Right cardiac atrium (tissue), 5 donors: Measurements from ENCODE around the gene CCDC57. TPM values are rescaled to one million over a fixed set of nuclear protein-coding genes. Genes with fewer than 3 reads are reported as not detected.

Source experiments
- ATAC-seq, 2 donors: fragments of 200-7000 bp; cut with Tn5 transposase; one replicate each; pipeline versions ENCODE4 v1.8.0 to v1.9.1; 2020; ENCODE audit warnings: moderate library complexity in 2 of 2, mild to moderate bottlenecking in 1 of 2
- DNase-seq, 3 donors: peaks; one replicate each; pipeline ENCODE4 v3.0.0-alpha.2; 2020
- H3K27ac ChIP-seq: one replicate; pipeline ENCODE4 v1.5.1; 2013; ENCODE audit warnings: mild to moderate bottlenecking, low read length, control low read depth, moderate library complexity
- H3K27me3 ChIP-seq: one replicate; pipeline ENCODE4 v1.6.1; 2013; ENCODE audit not compliant: control insufficient read depth, insufficient read depth
- H3K4me1 ChIP-seq: one replicate; pipeline ENCODE4 v1.6.1; 2013; ENCODE audit warnings: low read length; ENCODE audit not compliant: control insufficient read depth, insufficient read depth
- H3K4me3 ChIP-seq: one replicate; pipeline ENCODE4 v1.5.1; 2013; ENCODE audit warnings: low read length, control low read depth
- H3K9me3 ChIP-seq: one replicate; pipeline ENCODE4 v1.6.1; 2013; ENCODE audit warnings: low read length; ENCODE audit not compliant: control insufficient read depth
- WGBS: extraction: QIAGEN DNeasy Blood & Tissue Kit; methylation state at CpG from one replicate; pipeline ENCODE4 v1.1.7; 2013; 5-methylcytosine and 5-hydroxymethylcytosine counted together
- intact Hi-C, 4 donors: fragments of 100-400 bp; cut with DNase I; formaldehyde crosslinking; loops; one replicate each; pipeline versions ENCODE4 v1.11.0 to v1.14.0; 2022 to 2023
- polyA plus RNA-seq: library from polyadenylated mRNA; stranded (reverse); fragments of 200-250 nt; gene quantifications from one replicate; pipeline ENCODE4 v1.2.3, GENCODE V29; 2013
- total RNA-seq, 4 donors: library from RNA; stranded (reverse); fragmentation: NEBNext Ultra II Directional; extraction: Animal tissue kit (Norgen Biotek cat#: 25700); gene quantifications; one replicate each; pipeline ENCODE4 v1.2.1, GENCODE V29; 2021
- donor health status: healthy with polysubstance abuse.
- donor health status: DM: no; HTN: yes; CAD: no.
- donor health status: DM: no; HTN: no; CAD: no.
- donor health status: DM: no; HTN: yes; CAD: no; lungs with severe emphysema.
- donor health status: DM: yes; HTN: yes; CAD: no.

Gene CCDC57
- total and polyA plus RNA-seq, 5 donors, result 12.1 to 17.3 (median 16.2) TPM

DNA sequence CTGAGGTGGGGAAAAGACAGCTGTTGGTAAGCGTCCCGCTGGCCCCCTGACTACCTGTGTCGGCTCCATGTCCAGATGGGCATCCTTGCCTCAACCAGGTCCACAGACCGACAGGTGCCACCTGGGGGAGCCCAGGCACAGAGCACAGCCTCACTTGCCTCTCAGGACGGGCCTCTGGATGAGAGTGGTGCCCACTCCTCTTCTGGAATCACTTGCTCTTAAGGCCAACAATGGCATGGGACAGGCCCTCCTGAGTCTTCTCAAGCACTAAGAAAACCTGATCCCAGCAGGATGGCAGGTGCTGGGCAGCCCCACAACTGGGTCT is 33.4 kb upstream of the CCDC57 start:
- no peak overlapping the region for H3K27ac ChIP-seq
- DNase-seq, result peak in 1 of 3 donors; percentile 45
- H3K9me3 ChIP-seq, result no peaks in the 10 kb centered on the region
- intact Hi-C loops, result no loop called here
- H3K4me1 ChIP-seq, result peaks cover 27% of the 10 kb centered on the region
- ATAC-seq, result no peak
- H3K27me3 ChIP-seq, result no peaks in the 10 kb centered on the region
- 97% methylated on average over 5 of the region's 5 CpGs for WGBS
- H3K4me3 ChIP-seq, result no peak overlapping the region

- WGBS, result 82% methylated on average over 47 of the region's 47 CpGs
- intact Hi-C loops, result no loop called here
- Histone ChIP-seq H3K4me1 (peaks cover 30% of the 10 kb centered on the region), H3K27ac (no peak overlapping the region), H3K9me3 (no peaks in the 10 kb centered on the region), H3K4me3 (no peak overlapping the region), H3K27me3 (no peaks in the 10 kb centered on the region)
- ATAC-seq, result no peak
- peak in 2 of 3 donors; percentile 49 to 64 for DNase-seq
These were observed 32.7 kb upstream of the CCDC57 start for GRCh38 chr17:82245134-82246039.

GRCh38 chr17:82244413-82245133 is 31.9 kb upstream of the CCDC57 start:
- H3K9me3 ChIP-seq, result no peaks in the 10 kb centered on the region
- H3K27ac ChIP-seq, result no peak overlapping the region
- no peak overlapping the region for H3K4me3 ChIP-seq
- no peaks in the 10 kb centered on the region for H3K27me3 ChIP-seq
- H3K4me1 ChIP-seq, result peaks cover 30% of the 10 kb centered on the region
- 71% methylated on average over 39 of the region's 39 CpGs for WGBS
- ATAC-seq, result no peak
- intact Hi-C loops, result no loop called here
- DNase-seq, result peak in 2 of 3 donors; percentile 61 to 67

- WGBS, result 89% methylated on average over 19 of the region's 19 CpGs
- intact Hi-C loops, result no loop called here
These were observed 31.2 kb upstream of the CCDC57 start for GRCh38 chr17:82243648-82244412.

GRCh38 chr17:82242977-82243647 is 30.5 kb upstream of the CCDC57 start:
- intact Hi-C loops, result no loop called here
- Histone ChIP-seq H3K4me3 (no peak overlapping the region), H3K4me1 (peaks cover 30% of the 10 kb centered on the region)

More at GRCh38 chr17:82243648-82244412, 31.2 kb upstream of the CCDC57 start:
- H3K4me3 ChIP-seq, result no peak overlapping the region
- DNase-seq (peak in 2 of 3 donors; percentile 40 to 43), ATAC-seq (no peak)
- no peaks in the 10 kb centered on the region for H3K9me3 ChIP-seq
- H3K4me1 ChIP-seq, result peaks cover 30% of the 10 kb centered on the region
- H3K27ac ChIP-seq, result no peak overlapping the region
- H3K27me3 ChIP-seq, result no peaks in the 10 kb centered on the region

GRCh38 chr17:82242698-82242976 is 30.0 kb upstream of the CCDC57 start:
- DNase-seq, result peak in 2 of 3 donors; percentile 44 to 71
- intact Hi-C loops, result no loop called here
- no peaks in the 10 kb centered on the region for H3K27me3 ChIP-seq
- ATAC-seq, result no peak
- H3K9me3 ChIP-seq, result no peaks in the 10 kb centered on the region
- H3K4me3 ChIP-seq, result no peak overlapping the region
- WGBS, result 79% methylated on average over 24 of the region's 24 CpGs
- peaks cover 30% of the 10 kb centered on the region for H3K4me1 ChIP-seq
- H3K27ac ChIP-seq, result no peak overlapping the region

More at GRCh38 chr17:82242977-82243647, 30.5 kb upstream of the CCDC57 start:
- 55% methylated on average over 29 of the region's 29 CpGs for WGBS
- Histone ChIP-seq H3K27me3 (no peaks in the 10 kb centered on the region), H3K9me3 (no peaks in the 10 kb centered on the region), H3K27ac (no peak overlapping the region)
- ATAC-seq (peak; percentile 6 to 7), DNase-seq (peak; percentile 89 to 93 (median 91))

DNA sequence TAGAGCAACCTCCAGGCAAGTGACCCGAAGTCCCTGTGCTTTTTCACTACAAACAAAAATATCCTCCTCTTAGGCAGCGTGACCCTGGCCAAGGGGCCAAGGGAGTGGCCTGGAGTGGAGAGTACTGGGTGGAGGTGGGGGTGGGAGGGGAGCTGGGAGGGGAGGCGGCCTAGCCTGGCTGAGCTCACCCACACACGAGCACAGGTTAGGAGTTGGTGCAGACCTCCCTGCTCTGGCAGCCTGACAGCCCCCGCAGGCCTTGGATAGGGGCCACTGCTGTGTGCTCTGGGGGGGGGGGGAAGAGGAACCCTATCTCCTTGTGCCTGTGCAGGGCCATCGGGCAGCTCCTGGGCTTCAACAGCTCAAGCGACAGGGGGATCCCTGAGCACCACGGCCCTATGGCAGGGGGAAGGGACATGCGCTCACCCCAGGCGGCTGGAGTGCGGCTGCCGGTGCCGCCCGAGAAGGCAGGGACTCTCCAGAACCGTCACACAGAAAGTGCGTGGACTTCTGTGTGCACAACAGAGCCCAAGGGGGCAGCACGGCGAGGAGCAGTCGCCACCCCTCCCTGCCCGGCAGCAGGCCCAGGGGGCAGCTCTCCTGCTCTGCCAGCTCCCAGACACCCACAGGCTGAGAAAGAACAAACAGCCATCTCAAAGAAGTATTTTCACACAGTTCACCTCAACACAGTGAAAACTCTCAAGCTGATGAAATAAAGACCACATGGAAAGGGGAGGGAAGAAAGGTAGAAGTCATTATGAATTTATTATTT is 29.5 kb upstream of the CCDC57 start:
- DNase-seq, result peak in 2 of 3 donors; percentile 80 to 82
- no peaks in the 10 kb centered on the region for H3K27me3 ChIP-seq
- intact Hi-C loops, result no loop called here
- peak overlapping the region; percentile 40 for H3K27ac ChIP-seq
- no peaks in the 10 kb centered on the region for H3K9me3 ChIP-seq
- WGBS, result 26% methylated on average over 20 of the region's 20 CpGs
- peaks cover 27% of the 10 kb centered on the region for H3K4me1 ChIP-seq
- ATAC-seq, result peak; percentile 40 to 47
- H3K4me3 ChIP-seq, result no peak overlapping the region

DNA sequence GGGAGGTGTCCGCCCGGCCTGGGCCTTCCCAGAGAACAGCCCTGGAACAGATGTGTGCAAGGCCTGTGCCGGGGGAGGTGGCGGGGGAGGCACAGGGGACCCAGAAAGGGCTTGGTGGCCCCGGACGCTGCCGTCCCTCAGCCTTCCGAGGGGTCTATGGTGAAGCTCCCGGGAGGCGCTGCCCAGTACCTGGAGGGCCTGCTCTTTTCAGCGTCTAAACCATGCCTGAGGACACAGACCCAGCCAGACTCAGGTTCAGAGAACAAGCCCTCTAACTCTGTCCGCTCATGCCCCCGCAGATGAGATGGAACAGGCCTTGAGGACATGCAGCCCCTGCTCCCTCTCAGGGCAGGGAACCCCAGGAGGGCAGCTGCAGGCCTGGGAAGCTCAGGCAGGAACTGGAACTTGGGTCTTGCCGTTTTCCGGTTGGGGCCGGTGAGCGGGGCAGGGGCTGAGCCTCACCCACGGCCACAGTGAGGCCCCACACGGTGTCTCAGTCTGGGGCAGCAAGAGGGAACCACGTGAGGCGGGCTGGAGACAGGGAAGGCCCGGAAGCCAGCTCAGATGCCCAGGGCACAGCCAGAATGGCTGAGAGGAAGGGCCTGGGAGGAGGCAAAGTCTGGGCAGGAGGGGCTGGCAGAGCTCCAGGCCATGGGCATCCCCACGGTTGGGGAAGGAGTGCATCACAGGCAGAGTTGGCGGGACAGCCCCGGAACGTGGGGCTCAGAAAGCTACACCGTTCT is 28.7 kb upstream of the CCDC57 start:
- Histone ChIP-seq H3K27me3 (no peaks in the 10 kb centered on the region), H3K27ac (peak overlapping the region; percentile 40), H3K4me1 (peaks cover 20% of the 10 kb centered on the region), H3K4me3 (no peak overlapping the region), H3K9me3 (no peaks in the 10 kb centered on the region)
- intact Hi-C loops, result no loop called here
- ATAC-seq (peak; percentile 48 to 49), DNase-seq (peak; percentile 83 to 94 (median 91))
- WGBS, result 42% methylated on average over 27 of the region's 27 CpGs

DNA sequence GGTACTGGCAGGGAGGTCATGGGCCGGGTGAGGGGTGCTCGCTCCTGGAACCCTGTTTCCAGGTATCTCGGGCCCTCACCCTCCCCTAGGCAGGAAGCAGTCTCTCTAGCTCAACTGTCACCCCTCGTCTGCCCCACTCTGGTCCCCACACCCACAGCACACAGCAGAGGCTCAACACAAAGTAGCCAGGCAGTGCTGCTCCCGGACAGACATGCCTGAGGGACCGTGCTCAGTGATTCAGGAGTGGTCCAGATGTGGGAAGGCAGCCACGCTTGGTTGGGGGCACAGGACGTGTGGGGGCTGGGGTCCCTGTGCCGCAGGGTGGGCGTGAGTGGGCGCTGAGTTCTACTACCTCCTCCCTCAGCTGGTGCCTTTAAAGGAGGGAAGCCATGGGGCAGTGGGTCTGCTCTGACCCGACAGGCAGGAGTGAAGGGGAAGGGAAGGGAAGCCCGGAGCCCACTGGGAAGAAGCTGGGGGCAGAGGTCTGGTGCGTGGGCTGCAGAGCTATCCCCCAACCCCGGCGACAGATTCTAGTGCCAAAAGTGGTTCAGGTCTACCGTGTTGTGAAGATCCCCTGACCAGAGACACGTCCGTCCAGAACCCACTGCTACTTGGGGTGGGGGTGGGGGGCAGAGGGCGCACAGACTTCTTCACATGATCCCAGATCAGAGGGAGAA is 28.0 kb upstream of the CCDC57 start:
- Histone ChIP-seq H3K27ac (no peak overlapping the region), H3K9me3 (no peaks in the 10 kb centered on the region), H3K4me3 (no peak overlapping the region), H3K27me3 (no peaks in the 10 kb centered on the region), H3K4me1 (peaks cover 20% of the 10 kb centered on the region)
- intact Hi-C loops, result no loop called here
- DNase-seq (peak in 2 of 3 donors; percentile 51 to 56), ATAC-seq (no peak)
- 67% methylated on average over 20 of the region's 20 CpGs for WGBS
